Astrocyte (in vitro differentiated cells and primary cell): ENCODE measurements around the gene UMODL1. TPM values are rescaled to one million over a fixed set of nuclear protein-coding genes. Genes with fewer than 3 reads are reported as not detected.

Experiments used
- DNase-seq: peaks from one replicate; pipeline ENCODE4 v3.0.0-alpha.2; 2010; ENCODE audit warnings: low read depth
- FAIRE-seq: peaks from 2 replicates; lab custom pipeline; 2011; peaks lifted over from hg19 to GRCh38; lab: Jason Lieb, UNC
- H2AFZ ChIP-seq: 2 replicates; pipeline ENCODE4 v1.6.0; 2012; ENCODE audit warnings: low read depth, low read length, inconsistent platforms
- H3K27ac ChIP-seq: 2 replicates; pipeline ENCODE4 v1.5.1; 2011; ENCODE audit warnings: low read depth, low read length, inconsistent platforms
- H3K27me3 ChIP-seq: 2 replicates; pipeline ENCODE4 v1.6.0; 2011; ENCODE audit warnings: low read length, inconsistent platforms; ENCODE audit not compliant: insufficient read depth
- H3K36me3 ChIP-seq: 2 replicates; pipeline ENCODE4 v1.5.1; 2011; ENCODE audit warnings: low read length, inconsistent platforms; ENCODE audit not compliant: insufficient read depth
- H3K4me1 ChIP-seq: 2 replicates; pipeline ENCODE4 v1.5.1; 2011; ENCODE audit warnings: low read length, inconsistent platforms; ENCODE audit not compliant: insufficient read depth
- H3K4me2 ChIP-seq: 2 replicates; pipeline ENCODE4 v1.6.0; 2012; ENCODE audit warnings: low read length, inconsistent platforms
- H3K4me3 ChIP-seq: 2 replicates; pipeline ENCODE4 v1.5.1; 2011; ENCODE audit warnings: low read depth, mild to moderate bottlenecking, low read length, inconsistent platforms; ENCODE audit not compliant: insufficient read depth
- H3K79me2 ChIP-seq: 2 replicates; pipeline ENCODE4 v1.6.0; 2012; ENCODE audit warnings: mild to moderate bottlenecking, low read length, inconsistent platforms; ENCODE audit not compliant: insufficient read depth
- H3K9ac ChIP-seq: 2 replicates; pipeline ENCODE4 v1.6.0; 2012; ENCODE audit warnings: mild to moderate bottlenecking, low read length, inconsistent platforms
- H3K9me3 ChIP-seq: 2 replicates; pipeline ENCODE4 v1.5.1; 2012; ENCODE audit warnings: low read depth, mild to moderate bottlenecking, low read length, inconsistent platforms; ENCODE audit not compliant: insufficient read depth
- H4K20me1 ChIP-seq: 2 replicates; pipeline ENCODE4 v1.6.0; 2012; ENCODE audit warnings: low read length, inconsistent platforms; ENCODE audit not compliant: insufficient read depth
- H3K27ac Mint-ChIP-seq: one replicate; pipeline ENCODE4 v1.8.0; 2021; ENCODE audit warnings: mild to moderate bottlenecking, mixed read lengths; ENCODE audit not compliant: unreplicated experiment
- H3K27me3 Mint-ChIP-seq: one replicate; pipeline ENCODE4 v1.8.0; 2021; ENCODE audit warnings: low read depth, mixed read lengths; ENCODE audit not compliant: unreplicated experiment
- H3K36me3 Mint-ChIP-seq: one replicate; pipeline ENCODE4 v1.8.0; 2021; ENCODE audit warnings: low read depth, mixed read lengths; ENCODE audit not compliant: unreplicated experiment
- H3K4me1 Mint-ChIP-seq: one replicate; pipeline ENCODE4 v1.8.0; 2021; ENCODE audit warnings: low read depth, mixed read lengths; ENCODE audit not compliant: unreplicated experiment
- H3K4me3 Mint-ChIP-seq: one replicate; pipeline ENCODE4 v1.8.0; 2021; ENCODE audit warnings: mild to moderate bottlenecking, moderate library complexity, mixed read lengths; ENCODE audit not compliant: unreplicated experiment
- H3K9me3 Mint-ChIP-seq: one replicate; pipeline ENCODE4 v1.8.0; 2021; ENCODE audit warnings: mild to moderate bottlenecking, mixed read lengths; ENCODE audit not compliant: unreplicated experiment
- CTCF ChIP-seq: IDR thresholded peaks from 2 replicates; pipeline ENCODE4 v1.5.1; 2011; ENCODE audit warnings: low read depth, mild to moderate bottlenecking, inconsistent platforms, low read length, moderate library complexity; ENCODE audit not compliant: insufficient read depth
- EZH2 ChIP-seq: IDR thresholded peaks from 2 replicates; pipeline ENCODE4 v1.6.1; 2012; ENCODE audit warnings: mild to moderate bottlenecking, low read length, inconsistent platforms; ENCODE audit not compliant: insufficient read depth
- total RNA-seq: library from RNA; stranded (reverse); gene quantifications from 2 replicates; pipeline ENCODE4 v1.2.1, GENCODE V29; 2021

The UMODL1 gene
- total RNA-seq, 1 donor from 2014 or later, result not detected

- no peak overlapping the region for H3K4me2 ChIP-seq
- H4K20me1 ChIP-seq, result no peaks in the 10 kb centered on the region
- H3K36me3 ChIP-seq, result no peaks in the 10 kb centered on the region
- TF ChIP-seq EZH2 (no peak), CTCF (no peak)
- H3K79me2 ChIP-seq, result no peaks in the 10 kb centered on the region
- H3K27me3 Mint-ChIP-seq, result peaks cover 42% of the 10 kb centered on the region
- DNase-seq (no peak), FAIRE-seq (no peak)
- no peak overlapping the region for H3K9ac ChIP-seq
- no peak overlapping the region for H2AFZ ChIP-seq
- H3K4me1 Mint-ChIP-seq, result no peaks in the 10 kb centered on the region
- no peaks in the 10 kb centered on the region for H3K4me1 ChIP-seq
- H3K4me3 Mint-ChIP-seq, result no peak overlapping the region
- no peak overlapping the region for H3K27ac Mint-ChIP-seq
- H3K9me3 Mint-ChIP-seq, result no peaks in the 10 kb centered on the region
- H3K36me3 Mint-ChIP-seq, result no peaks in the 10 kb centered on the region
- H3K9me3 ChIP-seq, result no peaks in the 10 kb centered on the region
- no peak overlapping the region for H3K4me3 ChIP-seq
- peaks cover 5% of the 10 kb centered on the region for H3K27me3 ChIP-seq
- no peak overlapping the region for H3K27ac ChIP-seq
Observed at GRCh38 chr21:42111811-42112210, 40.7 kb downstream of the UMODL1 start.

- Mint-ChIP-seq H3K27ac (no peak overlapping the region), H3K36me3 (no peaks in the 10 kb centered on the region)
- H3K27ac ChIP-seq, result no peak overlapping the region
Observed at GRCh38 chr21:42112238-42112637, 41.1 kb downstream of the UMODL1 start.

More at GRCh38 chr21:42112238-42112637, 41.1 kb downstream of the UMODL1 start:
- Mint-ChIP-seq H3K4me1 (peaks cover 3% of the 10 kb centered on the region), H3K27me3 (peaks cover 39% of the 10 kb centered on the region), H3K4me3 (no peak overlapping the region), H3K9me3 (no peaks in the 10 kb centered on the region)
- peaks cover 5% of the 10 kb centered on the region for H3K27me3 ChIP-seq
- H3K4me1 ChIP-seq, result peaks cover 4% of the 10 kb centered on the region
- no peaks in the 10 kb centered on the region for H3K36me3 ChIP-seq
- DNase-seq, result no peak
- H3K9me3 ChIP-seq, result no peaks in the 10 kb centered on the region
- TF ChIP-seq CTCF, result no peak
- TF ChIP-seq EZH2, result no peak
- no peak overlapping the region for H2AFZ ChIP-seq
- H3K79me2 ChIP-seq, result no peaks in the 10 kb centered on the region
- H3K4me3 ChIP-seq, result no peak overlapping the region
- FAIRE-seq, result no peak
- H4K20me1 ChIP-seq, result no peaks in the 10 kb centered on the region
- H3K9ac ChIP-seq, result no peak overlapping the region
- H3K4me2 ChIP-seq, result no peak overlapping the region
